Measurements from ENCODE around the gene GSK3B.

- TF ChIP-seq CTCF (conservative IDR thresholded peaks at IDR 0.05 in 1 of 2, IDR thresholded peaks at IDR 0.05 in 1 of 2; ENCODE audit: low read depth in 1 of 2, low read length in 2 of 2) = no peak
- no peak for TF ChIP-seq EZH2 (IDR thresholded peaks at IDR 0.05; ENCODE audit: low read length, missing control alignments)
Measured at GRCh38 chr3:119796368-119796767, 297.9 kb downstream of the GSK3B start.

Data from fibroblast of lung (primary cell).